HG03378 (cell line): ENCODE data around the gene PORCN.
"Not testable (repeated sequence)": the region's sequence is repeated elsewhere in the genome, so short reads cannot be mapped to it uniquely, and the experiment has no call there.

Experiments used
- ATAC-seq: cut with Tn5 transposase; IDR thresholded peaks from one replicate; pipeline ENCODE4 v1.9.1; 2021; ENCODE audit warnings: mild to moderate bottlenecking, moderate library complexity; ENCODE audit not compliant: unreplicated experiment

Gene PORCN

GRCh38 chrX:48509245-48509590 is 426 bp downstream of the PORCN start:
- ATAC-seq: no peak

GRCh38 chrX:48509619-48510018 is 827 bp downstream of the PORCN start:
- no peak for ATAC-seq

GRCh38 chrX:48511560-48511959 is 2.8 kb downstream of the PORCN start:
- no peak for ATAC-seq

- no peak for ATAC-seq
Observed at GRCh38 chrX:48512371-48512935, 3.7 kb downstream of the PORCN start.

GRCh38 chrX:48513670-48514069 is 4.9 kb downstream of the PORCN start:
- no peak for ATAC-seq

GRCh38 chrX:48514126-48514806 is 5.5 kb downstream of the PORCN start:
- no peak for ATAC-seq

GRCh38 chrX:48514868-48515460 is 6.2 kb downstream of the PORCN start:
- ATAC-seq: no peak

GRCh38 chrX:48515842-48516241 is 7.0 kb downstream of the PORCN start:
- no peak for ATAC-seq

GRCh38 chrX:48516285-48516684 is 7.5 kb downstream of the PORCN start:
- no peak for ATAC-seq

- no peak for ATAC-seq
Observed at GRCh38 chrX:48516987-48517386, 8.2 kb downstream of the PORCN start.

- not testable (repeated sequence) for ATAC-seq
Observed at GRCh38 chrX:48519481-48519880, 10.7 kb downstream of the PORCN start.

GRCh38 chrX:48520455-48520854 is 11.7 kb downstream of the PORCN start:
- ATAC-seq: no peak

GRCh38 chrX:48520976-48521352 is 12.2 kb downstream of the PORCN start:
- ATAC-seq: no peak

- ATAC-seq: peak; percentile 92
Observed at GRCh38 chrX:48521353-48522243, 12.8 kb downstream of the PORCN start, which contains the start of gene EBP. Gene EBP (plus strand): TSS chrX:48521808. CDS start chrX:48523772, 1,964 bp downstream.

- ATAC-seq: no peak
Observed at GRCh38 chrX:48522291-48522690, 13.5 kb downstream of the PORCN start.

GRCh38 chrX:48523682-48524081 is 14.9 kb downstream of the PORCN start:
- no peak for ATAC-seq

GRCh38 chrX:48525853-48526252 is 17.1 kb downstream of the PORCN start:
- ATAC-seq: not testable (repeated sequence)

GRCh38 chrX:48530736-48531135 is 21.9 kb downstream of the PORCN start:
- no peak for ATAC-seq

- no peak for ATAC-seq
Observed at GRCh38 chrX:48531358-48531959, 22.7 kb downstream of the PORCN start.

GRCh38 chrX:48532161-48532560 is 23.4 kb downstream of the PORCN start:
- no peak for ATAC-seq

- ATAC-seq: no peak
Observed at GRCh38 chrX:48533165-48533564, 24.4 kb downstream of the PORCN start.
